ENCODE results near the gene IFNA6. TPM values are rescaled to one million over a fixed set of nuclear protein-coding genes. Genes with fewer than 3 reads are reported as not detected.

IFNA6 gene
- total and polyA plus RNA-seq, 10 of the 15 experiments (the other 5 are each of a cell fraction or from before 2014, with no cell fraction given), result 0.04 TPM; not detected in 9

DNA sequence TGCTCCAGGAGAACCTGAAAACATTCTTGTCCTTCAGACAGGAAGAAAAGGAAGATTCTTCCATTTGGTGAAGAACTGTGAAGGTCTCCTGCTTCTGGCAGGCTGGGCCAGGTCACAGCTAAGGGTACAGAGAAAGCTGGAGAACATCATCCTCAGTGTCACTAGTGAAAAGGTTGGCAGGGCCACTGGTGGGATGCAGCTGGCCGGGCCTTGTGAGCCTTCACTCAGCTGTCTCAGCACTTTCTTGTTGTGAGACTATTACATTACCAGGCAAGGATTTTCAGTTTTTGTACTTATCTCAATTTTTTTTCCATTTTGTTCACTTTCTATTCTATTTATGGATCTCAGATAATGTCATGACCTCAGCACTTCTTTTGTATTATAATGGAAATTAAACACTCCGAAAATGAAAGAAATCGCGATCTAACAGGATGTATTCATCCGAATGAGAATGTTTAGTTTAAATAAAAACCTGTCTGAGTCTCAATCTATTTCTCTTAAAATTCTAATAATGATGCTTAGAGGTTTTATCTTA lies 48.3 kb upstream of the IFNA6 start:
- RAD21 ChIA-PET (ENCODE audit: unreplicated experiment), result interaction anchor here (0.9 to 2.4 kb wide), 4 partner anchors 21 to 73 kb away, joined by 3 to 29 read pairs (median 12); no protein-coding TSS in a partner anchor
- no peak overlapping the region for H3K4me2 ChIP-seq (ENCODE audit: control insufficient read depth, insufficient read depth)
- no peaks in the 10 kb centered on the region; the same call in 1 of the 2 replicates for H3K79me2 ChIP-seq (ENCODE audit: control insufficient read depth, insufficient read depth, low read length)
- H3K27me3 ChIP-seq (replicated peaks in 1 of 2; ENCODE audit: control insufficient read depth in 2 of 2, insufficient read depth in 2 of 2, low read length in 1 of 2), result peaks cover 0 to 2% of the 10 kb centered on the region in 2 experiments; a peak in 2 of 4 replicates
- BruUV-seq (replicated peaks), result no TSS peak
- POLR2A ChIA-PET, result interaction anchor here (1.4 kb wide), 1 partner anchor 70 kb away, joined by 3 read pairs; no protein-coding TSS in a partner anchor
- no peak overlapping the region for H3K27ac ChIP-seq (ENCODE audit: control insufficient read depth, insufficient read depth)
- no peaks in the 10 kb centered on the region for H3K9me3 ChIP-seq (replicated peaks; ENCODE audit: control insufficient read depth, insufficient read depth, low read length)
- FAIRE-seq (no peak), ATAC-seq (no peak), DNase-seq (ENCODE audit: low read depth, low spot score) (no peak)
- SMC1A ChIA-PET (ENCODE audit: uncharacterized antibody, unreplicated experiment), result interaction anchor here (1.2 to 4.4 kb wide), 9 partner anchors 10 to 159 kb away, joined by 3 to 30 read pairs (median 7); partner anchors contain the start of genes IFNA14, IFNA8 and KLHL9
- 90% methylated on average over 5 of the region's 5 CpGs for WGBS (ENCODE audit: insufficient coverage, insufficient replicate concordance, low lambda C conversion rate, missing lambda C conversion rate)
- H2AFZ ChIP-seq (ENCODE audit: control insufficient read depth, low read depth, low read length), result no peak overlapping the region
- no peaks in the 10 kb centered on the region for H4K20me1 ChIP-seq (ENCODE audit: control insufficient read depth, insufficient read depth)
- H3K36me3 ChIP-seq (ENCODE audit: control insufficient read depth in 2 of 2, insufficient read depth in 2 of 2, low read length in 1 of 2), result no peaks in the 10 kb centered on the region
- in situ Hi-C loops (cut with MboI) (no loop called here), intact Hi-C loops (cut with micrococcal nuclease; ENCODE audit: unreplicated experiment) (no loop called here)
- H3K9ac ChIP-seq (ENCODE audit: control insufficient read depth, insufficient read depth, low read length), result no peak overlapping the region
- TF ChIP-seq, protein P1, sequence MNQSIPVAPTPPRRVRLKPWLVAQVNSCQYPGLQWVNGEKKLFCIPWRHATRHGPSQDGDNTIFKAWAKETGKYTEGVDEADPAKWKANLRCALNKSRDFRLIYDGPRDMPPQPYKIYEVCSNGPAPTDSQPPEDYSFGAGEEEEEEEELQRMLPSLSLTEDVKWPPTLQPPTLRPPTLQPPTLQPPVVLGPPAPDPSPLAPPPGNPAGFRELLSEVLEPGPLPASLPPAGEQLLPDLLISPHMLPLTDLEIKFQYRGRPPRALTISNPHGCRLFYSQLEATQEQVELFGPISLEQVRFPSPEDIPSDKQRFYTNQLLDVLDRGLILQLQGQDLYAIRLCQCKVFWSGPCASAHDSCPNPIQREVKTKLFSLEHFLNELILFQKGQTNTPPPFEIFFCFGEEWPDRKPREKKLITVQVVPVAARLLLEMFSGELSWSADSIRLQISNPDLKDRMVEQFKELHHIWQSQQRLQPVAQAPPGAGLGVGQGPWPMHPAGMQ (IDR thresholded peaks at IDR 0.05; ENCODE audit: borderline replicate concordance), result no peak
- TF ChIP-seq TBL1XR1 (IDR thresholded peaks at IDR 0.05; ENCODE audit: low read depth, low read length) (no peak), GATAD2B (conservative IDR thresholded peaks at IDR 0.05; ENCODE audit: low read depth) (no peak), ASH2L (IDR thresholded peaks at IDR 0.05; ENCODE audit: borderline replicate concordance, low read depth) (no peak), KAT2A (conservative IDR thresholded peaks at IDR 0.05; ENCODE audit: control insufficient read depth, low read depth, low read length) (no peak), IKZF2 (IDR thresholded peaks at IDR 0.05) (no peak), RAD51 (IDR thresholded peaks at IDR 0.05) (no peak), FOXK2 (IDR thresholded peaks at IDR 0.05) (no peak)
- TF ChIP-seq, protein P2, sequence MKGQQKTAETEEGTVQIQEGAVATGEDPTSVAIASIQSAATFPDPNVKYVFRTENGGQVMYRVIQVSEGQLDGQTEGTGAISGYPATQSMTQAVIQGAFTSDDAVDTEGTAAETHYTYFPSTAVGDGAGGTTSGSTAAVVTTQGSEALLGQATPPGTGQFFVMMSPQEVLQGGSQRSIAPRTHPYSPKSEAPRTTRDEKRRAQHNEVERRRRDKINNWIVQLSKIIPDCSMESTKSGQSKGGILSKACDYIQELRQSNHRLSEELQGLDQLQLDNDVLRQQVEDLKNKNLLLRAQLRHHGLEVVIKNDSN (IDR thresholded peaks at IDR 0.05; ENCODE audit: borderline replicate concordance, extremely low read length, insufficient read depth, low read depth, low read length), result no peak
- CTCF ChIA-PET, result interaction anchor here (0.9 to 2.6 kb wide), 12 partner anchors 10 to 204 kb away, joined by 3 to 49 read pairs (median 6); no protein-coding TSS in a partner anchor
- H3K4me1 ChIP-seq (ENCODE audit: control insufficient read depth, insufficient read depth, low read length), result peaks cover 3% of the 10 kb centered on the region; the same call in 1 of the 2 replicates
- no peak overlapping the region for H3K4me3 ChIP-seq
